ENCODE measurements around the gene ADD2. TPM values are rescaled to one million over a fixed set of nuclear protein-coding genes. Genes with fewer than 3 reads are reported as not detected.

ADD2 gene
- total RNA-seq, 1 donor from 2014 or later: 4.8 TPM

- Mint-ChIP-seq H3K27ac (ENCODE audit: unreplicated experiment) (no peak overlapping the region), H3K27me3 (ENCODE audit: low read depth, unreplicated experiment) (peaks cover 2% of the 10 kb centered on the region), H3K36me3 (ENCODE audit: low read depth, unreplicated experiment) (no peaks in the 10 kb centered on the region), H3K9me3 (ENCODE audit: unreplicated experiment) (no peaks in the 10 kb centered on the region), H3K4me3 (ENCODE audit: unreplicated experiment) (no peak overlapping the region), H3K4me1 (ENCODE audit: low read depth, unreplicated experiment) (no peaks in the 10 kb centered on the region)
- peak; percentile 84 for DNase-seq (ENCODE audit: low read depth)
- H3K36me3 ChIP-seq (ENCODE audit: insufficient read depth, low read length): no peaks in the 10 kb centered on the region
- H3K27me3 ChIP-seq (ENCODE audit: insufficient read depth, low read length): no peaks in the 10 kb centered on the region
- FAIRE-seq: no peak
- TF ChIP-seq CTCF (IDR thresholded peaks at IDR 0.05; ENCODE audit: insufficient read depth, low read depth, low read length) (no peak), EZH2 (IDR thresholded peaks at IDR 0.05; ENCODE audit: insufficient read depth, low read length) (no peak)
- H4K20me1 ChIP-seq (ENCODE audit: insufficient read depth, low read length): no peaks in the 10 kb centered on the region
- no peaks in the 10 kb centered on the region for H3K9me3 ChIP-seq (ENCODE audit: insufficient read depth, low read depth, low read length)
- peaks cover 8% of the 10 kb centered on the region for H3K4me1 ChIP-seq (ENCODE audit: insufficient read depth, low read length)
- H3K4me3 ChIP-seq (ENCODE audit: insufficient read depth, low read depth, low read length): no peak overlapping the region
- H3K9ac ChIP-seq (ENCODE audit: low read length): no peak overlapping the region
- no peaks in the 10 kb centered on the region for H3K79me2 ChIP-seq (ENCODE audit: insufficient read depth, low read length)
- H2AFZ ChIP-seq (ENCODE audit: low read depth, low read length): peak overlapping the region; percentile 10
- no peak overlapping the region for H3K27ac ChIP-seq (ENCODE audit: low read depth, low read length)
- peak overlapping the region; percentile 30 for H3K4me2 ChIP-seq (ENCODE audit: low read length)
Observed at GRCh38 chr2:70703900-70704549, 64.0 kb downstream of the ADD2 start.

GRCh38 chr2:70702711-70703395 is 65.1 kb downstream of the ADD2 start:
- Mint-ChIP-seq H3K27ac (ENCODE audit: unreplicated experiment) (no peak overlapping the region), H3K4me3 (ENCODE audit: unreplicated experiment) (no peak overlapping the region), H3K9me3 (ENCODE audit: unreplicated experiment) (no peaks in the 10 kb centered on the region), H3K27me3 (ENCODE audit: low read depth, unreplicated experiment) (peaks cover 2% of the 10 kb centered on the region), H3K36me3 (ENCODE audit: low read depth, unreplicated experiment) (no peaks in the 10 kb centered on the region), H3K4me1 (ENCODE audit: low read depth, unreplicated experiment) (peaks cover 1% of the 10 kb centered on the region)
- no peak for TF ChIP-seq CTCF (IDR thresholded peaks at IDR 0.05; ENCODE audit: insufficient read depth, low read depth, low read length)
- no peak for TF ChIP-seq EZH2 (IDR thresholded peaks at IDR 0.05; ENCODE audit: insufficient read depth, low read length)
- H3K27me3 ChIP-seq (ENCODE audit: insufficient read depth, low read length): no peaks in the 10 kb centered on the region
- H3K4me3 ChIP-seq (ENCODE audit: insufficient read depth, low read depth, low read length): no peak overlapping the region
- FAIRE-seq (no peak), DNase-seq (ENCODE audit: low read depth) (no peak)
- no peak overlapping the region for H3K9ac ChIP-seq (ENCODE audit: low read length)
- no peak overlapping the region for H3K4me2 ChIP-seq (ENCODE audit: low read length)
- H3K36me3 ChIP-seq (ENCODE audit: insufficient read depth, low read length): no peaks in the 10 kb centered on the region
- no peaks in the 10 kb centered on the region for H4K20me1 ChIP-seq (ENCODE audit: insufficient read depth, low read length)
- no peak overlapping the region for H3K27ac ChIP-seq (ENCODE audit: low read depth, low read length)
- no peaks in the 10 kb centered on the region for H3K79me2 ChIP-seq (ENCODE audit: insufficient read depth, low read length)
- peaks cover 8% of the 10 kb centered on the region for H3K4me1 ChIP-seq (ENCODE audit: insufficient read depth, low read length)
- no peaks in the 10 kb centered on the region for H3K9me3 ChIP-seq (ENCODE audit: insufficient read depth, low read depth, low read length)
- H2AFZ ChIP-seq (ENCODE audit: low read depth, low read length): peak overlapping the region; percentile 25

GRCh38 chr2:70698847-70699246 is 69.2 kb downstream of the ADD2 start:
- Histone ChIP-seq H3K27me3 (ENCODE audit: insufficient read depth, low read length) (no peaks in the 10 kb centered on the region), H3K4me2 (ENCODE audit: low read length) (no peak overlapping the region), H3K79me2 (ENCODE audit: insufficient read depth, low read length) (no peaks in the 10 kb centered on the region), H3K4me3 (ENCODE audit: insufficient read depth, low read depth, low read length) (no peak overlapping the region), H3K4me1 (ENCODE audit: insufficient read depth, low read length) (peaks cover 2% of the 10 kb centered on the region), H4K20me1 (ENCODE audit: insufficient read depth, low read length) (no peaks in the 10 kb centered on the region), H3K27ac (ENCODE audit: low read depth, low read length) (no peak overlapping the region), H3K36me3 (ENCODE audit: insufficient read depth, low read length) (no peaks in the 10 kb centered on the region), H3K9me3 (ENCODE audit: insufficient read depth, low read depth, low read length) (no peaks in the 10 kb centered on the region), H3K9ac (ENCODE audit: low read length) (no peak overlapping the region), H2AFZ (ENCODE audit: low read depth, low read length) (no peak overlapping the region)
- Mint-ChIP-seq H3K4me3 (ENCODE audit: unreplicated experiment) (no peak overlapping the region), H3K27me3 (ENCODE audit: low read depth, unreplicated experiment) (peaks cover 4% of the 10 kb centered on the region), H3K27ac (ENCODE audit: unreplicated experiment) (no peak overlapping the region), H3K36me3 (ENCODE audit: low read depth, unreplicated experiment) (peaks cover 1% of the 10 kb centered on the region), H3K4me1 (ENCODE audit: low read depth, unreplicated experiment) (peaks cover 1% of the 10 kb centered on the region), H3K9me3 (ENCODE audit: unreplicated experiment) (no peaks in the 10 kb centered on the region)
- no peak for TF ChIP-seq EZH2 (IDR thresholded peaks at IDR 0.05; ENCODE audit: insufficient read depth, low read length)
- peak; percentile 51 for DNase-seq (ENCODE audit: low read depth)
- no peak for FAIRE-seq
